ENCODE data around the gene RASSF1. TPM values are rescaled to one million over a fixed set of nuclear protein-coding genes. Genes with fewer than 3 reads are reported as not detected.

RASSF1 gene
- total RNA-seq, 1 experiment from 2014 or later, result 9.3 TPM

DNA sequence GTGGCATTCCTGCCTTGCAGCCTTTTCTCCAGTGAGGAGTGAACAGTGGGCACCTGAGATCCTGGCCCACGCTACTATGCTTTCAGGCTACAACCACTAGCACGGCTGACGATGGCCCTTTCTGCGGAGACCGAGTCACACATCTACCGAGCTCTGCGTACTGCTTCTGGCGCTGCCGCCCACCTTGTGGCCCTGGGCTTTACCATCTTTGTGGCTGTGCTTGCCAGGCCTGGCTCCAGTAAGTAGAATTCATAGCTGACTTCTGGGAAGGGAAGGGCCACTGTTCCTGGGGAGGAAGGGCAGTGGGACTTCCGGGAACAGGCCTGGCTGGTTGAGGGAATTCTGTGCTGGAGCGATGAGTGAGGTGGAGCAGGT, 10.7 kb upstream of the RASSF1 start:
- no peak for DNase-seq (ENCODE audit: low read depth, low spot score)
- in situ Hi-C loops (cut with HindIII; ENCODE audit: low pct_unique_long_range_greater_than_20kb, low sequenced_read_pairs), result no loop called here

- DNase-seq (ENCODE audit: low read depth, low spot score), result peak; percentile 92
- in situ Hi-C loops (cut with HindIII; ENCODE audit: low pct_unique_long_range_greater_than_20kb, low sequenced_read_pairs), result no loop called here
Measured at GRCh38 chr3:50350527-50351322, 10.1 kb upstream of the RASSF1 start, which contains the start of the genes CYB561D2 and NPRL2. CYB561D2 (plus strand) TSS chr3:50350862; CDS start chr3:50351434, 572 bp downstream. NPRL2 (minus strand) TSS chr3:50350775; CDS start chr3:50350652, 123 bp downstream.

GRCh38 chr3:50350213-50350526, 9.5 kb upstream of the RASSF1 start:
- no peak for DNase-seq (ENCODE audit: low read depth, low spot score)
- in situ Hi-C loops (cut with HindIII; ENCODE audit: low pct_unique_long_range_greater_than_20kb, low sequenced_read_pairs), result no loop called here

DNA sequence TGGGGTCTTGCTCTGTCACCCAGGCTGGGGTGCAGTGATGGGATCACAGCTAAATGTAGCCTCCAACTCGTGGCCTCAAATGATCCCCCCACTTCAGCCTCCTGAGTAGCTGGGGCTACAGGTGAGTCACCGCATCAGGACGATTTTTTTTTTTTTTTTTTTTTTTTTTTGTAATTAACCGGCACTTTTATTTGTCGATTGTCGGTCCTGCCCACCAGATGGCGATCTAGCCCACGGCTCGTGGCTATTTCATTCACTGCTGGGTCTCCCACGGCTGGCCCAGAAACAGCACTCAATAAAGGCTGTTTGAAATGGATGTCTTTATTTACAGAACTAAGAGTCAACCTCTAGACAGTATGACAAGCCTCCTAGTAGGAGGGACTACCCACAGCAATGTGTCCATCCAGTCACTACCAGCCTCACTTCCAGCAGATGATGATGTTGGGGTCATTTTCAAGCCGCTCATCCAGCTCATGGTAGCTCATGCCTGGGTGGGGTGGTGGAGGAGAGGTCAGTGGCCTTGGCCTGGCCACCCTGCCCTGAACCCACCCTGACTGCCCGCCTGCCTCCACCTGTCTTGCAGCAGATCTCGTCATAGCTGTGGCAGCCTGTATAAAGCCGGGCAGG, 6.7 kb upstream of the RASSF1 start:
- DNase-seq (ENCODE audit: low read depth, low spot score), result peak; percentile 75
- in situ Hi-C loops (cut with HindIII; ENCODE audit: low pct_unique_long_range_greater_than_20kb, low sequenced_read_pairs), result no loop called here

DNA sequence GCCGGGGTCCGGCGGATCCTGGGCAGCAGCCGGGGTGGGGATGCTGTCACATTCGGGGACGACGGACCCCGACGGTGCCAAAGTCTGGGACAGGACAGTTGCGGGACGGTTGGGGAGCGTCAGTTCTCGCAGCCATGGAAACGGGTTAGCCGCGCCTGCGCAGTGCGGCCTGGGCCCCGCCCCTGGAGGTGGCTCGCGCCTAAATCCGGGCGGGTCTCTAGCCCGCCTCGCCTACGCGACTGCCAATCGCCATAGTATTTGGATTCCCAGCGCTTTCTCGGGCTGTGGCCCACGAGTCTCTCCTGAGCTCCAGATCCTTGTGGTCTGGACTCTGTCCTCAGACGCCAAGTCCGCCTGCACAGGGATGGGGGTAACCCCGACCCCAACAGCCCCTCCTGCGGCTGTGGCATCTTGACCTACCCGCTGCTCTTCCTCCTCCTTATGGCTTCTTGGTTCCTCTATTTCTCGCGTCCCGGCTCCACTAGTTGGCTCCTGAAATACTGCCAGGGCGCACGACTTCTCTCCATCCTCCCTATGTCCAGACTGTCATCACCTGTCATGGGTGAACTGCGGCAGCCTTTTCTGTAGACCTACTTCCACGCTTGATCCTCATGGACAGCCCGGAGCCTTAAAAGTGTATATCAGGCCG, 5.1 kb upstream of the RASSF1 start, which contains the start of gene ZMYND10:
TSS of gene ZMYND10 (minus strand) at position 147 of the 649 bp plus-strand sequence. CDS start 153 bp downstream, outside the sequence.
- DNase-seq (ENCODE audit: low read depth, low spot score), result peak; percentile 69
- in situ Hi-C loops (cut with HindIII; ENCODE audit: low pct_unique_long_range_greater_than_20kb, low sequenced_read_pairs), result no loop called here

GRCh38 chr3:50345008-50345407, 4.4 kb upstream of the RASSF1 start:
- no peak for DNase-seq (ENCODE audit: low read depth, low spot score)
- in situ Hi-C loops (cut with HindIII; ENCODE audit: low pct_unique_long_range_greater_than_20kb, low sequenced_read_pairs), result no loop called here

DNA sequence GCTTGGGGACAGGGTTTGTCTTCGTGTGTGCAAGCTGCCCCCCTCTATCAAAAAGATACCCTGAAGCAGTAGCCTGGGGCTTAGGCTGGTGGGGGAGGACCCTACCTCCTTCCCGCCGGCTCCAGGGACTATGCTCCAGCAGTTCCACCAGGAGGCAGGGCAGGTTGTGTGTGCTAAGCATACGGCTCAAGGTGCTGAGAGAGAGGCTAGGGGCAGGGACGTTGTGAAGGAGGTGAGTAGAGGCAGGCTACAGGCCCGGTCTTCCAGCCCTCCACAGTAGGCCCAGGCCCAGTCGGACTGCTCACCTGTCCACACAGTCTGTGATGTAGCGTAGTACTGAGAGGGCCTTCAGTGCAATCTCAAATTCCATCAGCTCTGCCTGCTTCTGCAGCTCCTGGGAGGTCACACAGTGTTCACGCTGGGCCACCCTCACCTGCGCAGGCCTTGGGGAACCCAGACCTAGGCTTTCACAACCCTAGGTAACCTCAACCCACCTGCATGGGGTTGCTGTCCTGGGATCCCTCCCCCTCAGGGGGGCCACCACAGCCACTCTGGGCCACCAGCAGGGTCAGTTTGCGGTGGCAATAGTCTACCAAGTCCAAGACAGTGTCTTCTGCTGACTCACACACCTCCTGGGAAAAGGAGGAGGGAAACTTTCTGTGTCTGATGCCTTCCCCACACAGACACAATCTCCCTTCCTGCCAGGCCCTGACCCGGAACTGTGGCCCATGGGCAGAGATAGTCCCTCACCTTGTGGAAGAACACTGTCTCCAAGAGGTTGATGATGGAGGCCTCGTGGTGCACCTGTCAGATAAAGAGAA, 2.4 kb upstream of the RASSF1 start:
- in situ Hi-C loops (cut with HindIII; ENCODE audit: low pct_unique_long_range_greater_than_20kb, low sequenced_read_pairs), result no loop called here
- DNase-seq (ENCODE audit: low read depth, low spot score), result no peak

- in situ Hi-C loops (cut with HindIII; ENCODE audit: low pct_unique_long_range_greater_than_20kb, low sequenced_read_pairs), result no loop called here
- DNase-seq (ENCODE audit: low read depth, low spot score), result no peak
Measured at GRCh38 chr3:50341996-50342650, 1.5 kb upstream of the RASSF1 start.

GRCh38 chr3:50341537-50341936, 901 bp upstream of the RASSF1 start:
- DNase-seq (ENCODE audit: low read depth, low spot score), result no peak
- in situ Hi-C loops (cut with HindIII; ENCODE audit: low pct_unique_long_range_greater_than_20kb, low sequenced_read_pairs), result no loop called here

- in situ Hi-C loops (cut with HindIII; ENCODE audit: low pct_unique_long_range_greater_than_20kb, low sequenced_read_pairs), result no loop called here
- no peak for DNase-seq (ENCODE audit: low read depth, low spot score)
Measured at GRCh38 chr3:50340147-50340447, 539 bp downstream of the RASSF1 start.

DNA sequence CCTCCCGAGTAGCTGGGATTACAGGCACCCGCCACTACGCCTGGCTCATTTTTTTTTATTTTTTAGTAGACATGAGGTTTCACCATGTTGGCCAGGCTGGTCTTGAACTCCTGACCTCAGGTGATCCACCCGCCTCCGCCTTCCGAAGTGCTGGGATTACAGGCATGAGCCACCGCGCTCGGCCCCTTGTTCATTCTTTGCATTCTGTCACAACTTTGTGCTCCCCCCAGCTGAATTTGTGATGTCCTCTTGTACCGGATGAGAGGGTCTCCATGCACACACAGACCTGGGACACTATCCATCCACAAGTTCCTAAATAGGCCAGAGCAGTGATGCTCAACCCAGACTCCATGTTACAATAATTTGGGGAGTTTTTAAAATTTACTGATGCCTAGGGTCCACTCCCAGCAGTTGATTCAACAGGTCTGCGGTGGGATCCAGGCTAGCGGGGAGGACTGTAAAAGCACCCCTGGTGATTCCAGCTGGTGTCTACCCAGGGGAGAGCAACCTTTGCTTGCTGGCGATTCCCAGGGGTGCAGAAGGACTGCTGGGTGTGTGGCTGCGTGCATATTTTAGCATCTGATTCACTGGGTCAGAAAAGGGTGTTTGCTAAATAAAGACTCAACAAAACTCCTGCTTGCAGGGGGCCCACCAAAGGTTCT, 1.0 kb downstream of the RASSF1 start:
- DNase-seq (ENCODE audit: low read depth, low spot score), result no peak
- in situ Hi-C loops (cut with HindIII; ENCODE audit: low pct_unique_long_range_greater_than_20kb, low sequenced_read_pairs), result no loop called here

GRCh38 chr3:50338965-50339364, 1.7 kb downstream of the RASSF1 start:
- in situ Hi-C loops (cut with HindIII; ENCODE audit: low pct_unique_long_range_greater_than_20kb, low sequenced_read_pairs), result no loop called here

GRCh38 chr3:50337175-50337861, 3.3 kb downstream of the RASSF1 start:
- peak; percentile 99 for DNase-seq (ENCODE audit: low read depth, low spot score)
- in situ Hi-C loops (cut with HindIII; ENCODE audit: low pct_unique_long_range_greater_than_20kb, low sequenced_read_pairs), result no loop called here

More at GRCh38 chr3:50338965-50339364, 1.7 kb downstream of the RASSF1 start:
- no peak for DNase-seq (ENCODE audit: low read depth, low spot score)

- in situ Hi-C loops (cut with HindIII; ENCODE audit: low pct_unique_long_range_greater_than_20kb, low sequenced_read_pairs), result no loop called here
- no peak for DNase-seq (ENCODE audit: low read depth, low spot score)
Measured at GRCh38 chr3:50336452-50337174, 4.0 kb downstream of the RASSF1 start.

- no peak for DNase-seq (ENCODE audit: low read depth, low spot score)
- in situ Hi-C loops (cut with HindIII; ENCODE audit: low pct_unique_long_range_greater_than_20kb, low sequenced_read_pairs), result no loop called here
Measured at GRCh38 chr3:50334339-50335075, 6.1 kb downstream of the RASSF1 start.
